ENCODE measurements around the gene DNAJC25.
A peak's percentile ranks its signal among the peaks of the same experiment; 100 is the strongest.

The DNAJC25 gene

DNA sequence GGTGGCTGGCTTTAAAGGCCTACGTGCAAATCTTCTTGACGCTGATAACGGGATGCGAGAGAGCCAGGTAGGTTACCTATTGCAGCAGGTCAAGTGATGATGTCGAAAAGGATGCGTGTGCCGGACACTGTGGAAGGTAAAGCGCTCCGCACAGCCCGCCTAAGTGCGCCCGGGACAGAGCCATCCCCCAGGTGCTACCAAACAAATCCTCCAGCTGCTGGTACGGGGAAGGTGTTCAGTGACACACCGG is 245 bp upstream of the DNAJC25 start (continued):
- TF ChIP-seq, protein P1, sequence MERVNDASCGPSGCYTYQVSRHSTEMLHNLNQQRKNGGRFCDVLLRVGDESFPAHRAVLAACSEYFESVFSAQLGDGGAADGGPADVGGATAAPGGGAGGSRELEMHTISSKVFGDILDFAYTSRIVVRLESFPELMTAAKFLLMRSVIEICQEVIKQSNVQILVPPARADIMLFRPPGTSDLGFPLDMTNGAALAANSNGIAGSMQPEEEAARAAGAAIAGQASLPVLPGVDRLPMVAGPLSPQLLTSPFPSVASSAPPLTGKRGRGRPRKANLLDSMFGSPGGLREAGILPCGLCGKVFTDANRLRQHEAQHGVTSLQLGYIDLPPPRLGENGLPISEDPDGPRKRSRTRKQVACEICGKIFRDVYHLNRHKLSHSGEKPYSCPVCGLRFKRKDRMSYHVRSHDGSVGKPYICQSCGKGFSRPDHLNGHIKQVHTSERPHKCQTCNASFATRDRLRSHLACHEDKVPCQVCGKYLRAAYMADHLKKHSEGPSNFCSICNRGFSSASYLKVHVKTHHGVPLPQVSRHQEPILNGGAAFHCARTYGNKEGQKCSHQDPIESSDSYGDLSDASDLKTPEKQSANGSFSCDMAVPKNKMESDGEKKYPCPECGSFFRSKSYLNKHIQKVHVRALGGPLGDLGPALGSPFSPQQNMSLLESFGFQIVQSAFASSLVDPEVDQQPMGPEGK (tag by site-specific recombination; IDR thresholded peaks at IDR 0.05): peak; percentile 50; the same call in 1 of the 2 replicates
- TF ChIP-seq GFI1B (tag by site-specific recombination; IDR thresholded peaks at IDR 0.05) (no peak), ZFP37 (tag by site-specific recombination; IDR thresholded peaks at IDR 0.05) (peak; percentile 91), ZNF624 (tag by site-specific recombination; IDR thresholded peaks at IDR 0.05) (no peak; the same call in 1 of the 2 replicates), ZNF423 (tag by site-specific recombination; IDR thresholded peaks at IDR 0.05) (no peak), ZNF335 (tag by site-specific recombination; conservative IDR thresholded peaks at IDR 0.05) (0 out of 2 replicates have a peak, but pooled peaks have one; percentile 46), ZNF184 (tag by site-specific recombination; IDR thresholded peaks at IDR 0.05) (no peak), ZNF701 (tag by site-specific recombination; IDR thresholded peaks at IDR 0.05) (peak; percentile 22; the same call in 1 of the 2 replicates), ZNF2 (tag by site-specific recombination; IDR thresholded peaks at IDR 0.05) (peak; percentile 90), KLF7 (tag by site-specific recombination; IDR thresholded peaks at IDR 0.05; ENCODE audit: borderline replicate concordance) (peak; percentile 33; the same call in 1 of the 2 replicates), ZNF561 (tag by site-specific recombination; IDR thresholded peaks at IDR 0.05; ENCODE audit: borderline replicate concordance) (peak; percentile 89; the same call in 1 of the 2 replicates), ZNF670 (tag by site-specific recombination; IDR thresholded peaks at IDR 0.05; ENCODE audit: low read depth) (no peak), ZNF626 (tag by site-specific recombination; IDR thresholded peaks at IDR 0.05) (no peak; the same call in 1 of the 2 replicates), ZNF843 (tag by site-specific recombination; IDR thresholded peaks at IDR 0.05) (peak; percentile 69), ZNF169 (tag by site-specific recombination; IDR thresholded peaks at IDR 0.05) (no peak), SP7 (tag by site-specific recombination; IDR thresholded peaks at IDR 0.05) (peak; percentile 78), ZXDB (tag by site-specific recombination; IDR thresholded peaks at IDR 0.05) (peak; percentile 89), ZNF791 (tag by site-specific recombination; IDR thresholded peaks at IDR 0.05) (no peak), MZF1 (tag by site-specific recombination; IDR thresholded peaks at IDR 0.05; ENCODE audit: borderline replicate concordance) (peak; percentile 89; the same call in 1 of the 2 replicates), ZNF529 (tag by site-specific recombination; IDR thresholded peaks at IDR 0.05; ENCODE audit: insufficient replicate concordance) (no peak), ZSCAN23 (tag by site-specific recombination; IDR thresholded peaks at IDR 0.05) (no peak; the same call in 1 of the 2 replicates), ZBTB20 (tag by site-specific recombination; IDR thresholded peaks at IDR 0.05) (peak; percentile 80), ZNF433 (tag by site-specific recombination; IDR thresholded peaks at IDR 0.05; ENCODE audit: low read depth) (no peak), ZNF777 (tag by site-specific recombination; IDR thresholded peaks at IDR 0.05; ENCODE audit: borderline replicate concordance) (no peak; the same call in 1 of the 2 replicates), ZNF114 (tag by site-specific recombination; IDR thresholded peaks at IDR 0.05) (no peak), GLI2 (tag by site-specific recombination; IDR thresholded peaks at IDR 0.05; ENCODE audit: borderline replicate concordance, low read depth) (no peak), ZBTB1 (tag by site-specific recombination; IDR thresholded peaks at IDR 0.05) (0 out of 2 replicates have a peak, but pooled peaks have one; percentile 18)
- TF ChIP-seq, protein P2, sequence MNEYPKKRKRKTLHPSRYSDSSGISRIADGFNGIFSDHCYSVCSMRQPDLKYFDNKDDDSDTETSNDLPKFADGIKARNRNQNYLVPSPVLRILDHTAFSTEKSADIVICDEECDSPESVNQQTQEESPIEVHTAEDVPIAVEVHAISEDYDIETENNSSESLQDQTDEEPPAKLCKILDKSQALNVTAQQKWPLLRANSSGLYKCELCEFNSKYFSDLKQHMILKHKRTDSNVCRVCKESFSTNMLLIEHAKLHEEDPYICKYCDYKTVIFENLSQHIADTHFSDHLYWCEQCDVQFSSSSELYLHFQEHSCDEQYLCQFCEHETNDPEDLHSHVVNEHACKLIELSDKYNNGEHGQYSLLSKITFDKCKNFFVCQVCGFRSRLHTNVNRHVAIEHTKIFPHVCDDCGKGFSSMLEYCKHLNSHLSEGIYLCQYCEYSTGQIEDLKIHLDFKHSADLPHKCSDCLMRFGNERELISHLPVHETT (tag by site-specific recombination; IDR thresholded peaks at IDR 0.05): peak; percentile 85; the same call in 1 of the 2 replicates
- TF ChIP-seq, protein P3, sequence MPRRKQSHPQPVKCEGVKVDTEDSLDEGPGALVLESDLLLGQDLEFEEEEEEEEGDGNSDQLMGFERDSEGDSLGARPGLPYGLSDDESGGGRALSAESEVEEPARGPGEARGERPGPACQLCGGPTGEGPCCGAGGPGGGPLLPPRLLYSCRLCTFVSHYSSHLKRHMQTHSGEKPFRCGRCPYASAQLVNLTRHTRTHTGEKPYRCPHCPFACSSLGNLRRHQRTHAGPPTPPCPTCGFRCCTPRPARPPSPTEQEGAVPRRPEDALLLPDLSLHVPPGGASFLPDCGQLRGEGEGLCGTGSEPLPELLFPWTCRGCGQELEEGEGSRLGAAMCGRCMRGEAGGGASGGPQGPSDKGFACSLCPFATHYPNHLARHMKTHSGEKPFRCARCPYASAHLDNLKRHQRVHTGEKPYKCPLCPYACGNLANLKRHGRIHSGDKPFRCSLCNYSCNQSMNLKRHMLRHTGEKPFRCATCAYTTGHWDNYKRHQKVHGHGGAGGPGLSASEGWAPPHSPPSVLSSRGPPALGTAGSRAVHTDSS (tag by site-specific recombination; IDR thresholded peaks at IDR 0.05): no peak
- TF ChIP-seq, protein P4, sequence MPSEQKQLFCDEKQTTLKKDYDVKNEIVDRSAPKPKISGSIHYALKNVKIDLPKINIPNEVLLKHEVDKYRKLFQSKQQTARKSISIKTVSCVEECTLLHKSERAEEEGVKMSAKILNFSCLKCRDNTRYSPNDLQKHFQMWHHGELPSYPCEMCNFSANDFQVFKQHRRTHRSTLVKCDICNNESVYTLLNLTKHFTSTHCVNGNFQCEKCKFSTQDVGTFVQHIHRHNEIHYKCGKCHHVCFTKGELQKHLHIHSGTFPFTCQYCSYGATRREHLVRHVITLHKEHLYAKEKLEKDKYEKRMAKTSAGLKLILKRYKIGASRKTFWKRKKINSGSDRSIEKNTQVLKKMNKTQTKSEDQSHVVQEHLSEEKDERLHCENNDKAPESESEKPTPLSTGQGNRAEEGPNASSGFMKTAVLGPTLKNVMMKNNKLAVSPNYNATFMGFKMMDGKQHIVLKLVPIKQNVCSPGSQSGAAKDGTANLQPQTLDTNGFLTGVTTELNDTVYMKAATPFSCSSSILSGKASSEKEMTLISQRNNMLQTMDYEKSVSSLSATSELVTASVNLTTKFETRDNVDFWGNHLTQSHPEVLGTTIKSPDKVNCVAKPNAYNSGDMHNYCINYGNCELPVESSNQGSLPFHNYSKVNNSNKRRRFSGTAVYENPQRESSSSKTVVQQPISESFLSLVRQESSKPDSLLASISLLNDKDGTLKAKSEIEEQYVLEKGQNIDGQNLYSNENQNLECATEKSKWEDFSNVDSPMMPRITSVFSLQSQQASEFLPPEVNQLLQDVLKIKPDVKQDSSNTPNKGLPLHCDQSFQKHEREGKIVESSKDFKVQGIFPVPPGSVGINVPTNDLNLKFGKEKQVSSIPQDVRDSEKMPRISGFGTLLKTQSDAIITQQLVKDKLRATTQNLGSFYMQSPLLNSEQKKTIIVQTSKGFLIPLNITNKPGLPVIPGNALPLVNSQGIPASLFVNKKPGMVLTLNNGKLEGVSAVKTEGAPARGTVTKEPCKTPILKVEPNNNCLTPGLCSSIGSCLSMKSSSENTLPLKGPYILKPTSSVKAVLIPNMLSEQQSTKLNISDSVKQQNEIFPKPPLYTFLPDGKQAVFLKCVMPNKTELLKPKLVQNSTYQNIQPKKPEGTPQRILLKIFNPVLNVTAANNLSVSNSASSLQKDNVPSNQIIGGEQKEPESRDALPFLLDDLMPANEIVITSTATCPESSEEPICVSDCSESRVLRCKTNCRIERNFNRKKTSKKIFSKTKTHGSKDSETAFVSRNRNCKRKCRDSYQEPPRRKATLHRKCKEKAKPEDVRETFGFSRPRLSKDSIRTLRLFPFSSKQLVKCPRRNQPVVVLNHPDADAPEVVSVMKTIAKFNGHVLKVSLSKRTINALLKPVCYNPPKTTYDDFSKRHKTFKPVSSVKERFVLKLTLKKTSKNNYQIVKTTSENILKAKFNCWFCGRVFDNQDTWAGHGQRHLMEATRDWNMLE (tag by site-specific recombination; conservative IDR thresholded peaks at IDR 0.05; ENCODE audit: low read depth): peak; percentile 53
- TF ChIP-seq, protein P5, sequence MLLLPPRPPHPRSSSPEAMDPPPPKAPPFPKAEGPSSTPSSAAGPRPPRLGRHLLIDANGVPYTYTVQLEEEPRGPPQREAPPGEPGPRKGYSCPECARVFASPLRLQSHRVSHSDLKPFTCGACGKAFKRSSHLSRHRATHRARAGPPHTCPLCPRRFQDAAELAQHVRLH (tag by site-specific recombination; IDR thresholded peaks at IDR 0.05): peak; percentile 99

All from HEK293 (cell line).